GM18499 (cell line): ENCODE data around the gene MEIS1.

ENCODE experiments used
- ATAC-seq: cut with Tn5 transposase; IDR thresholded peaks from one replicate; pipeline ENCODE4 v1.9.1; 2021; ENCODE audit warnings: moderate number of reproducible peaks; ENCODE audit not compliant: insufficient read depth, unreplicated experiment

The MEIS1 gene

DNA sequence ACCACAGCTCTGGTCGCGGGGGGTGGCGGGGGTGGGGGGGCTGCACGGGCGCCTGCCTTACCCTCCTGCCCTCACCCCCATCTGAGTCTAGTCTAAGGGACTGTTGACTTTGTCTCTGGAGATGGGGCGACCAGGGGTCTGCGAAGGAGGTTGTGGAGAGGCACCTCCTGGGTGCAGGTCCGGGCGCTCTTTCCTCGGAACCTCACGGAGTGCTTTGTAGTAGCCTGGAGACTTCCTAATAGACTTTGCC lies 141.3 kb downstream of the MEIS1 start:
- no peak for ATAC-seq

GRCh38 chr2:66576561-66577320 lies 141.8 kb downstream of the MEIS1 start:
- ATAC-seq, result no peak

GRCh38 chr2:66577321-66578053 lies 142.6 kb downstream of the MEIS1 start:
- no peak for ATAC-seq

DNA sequence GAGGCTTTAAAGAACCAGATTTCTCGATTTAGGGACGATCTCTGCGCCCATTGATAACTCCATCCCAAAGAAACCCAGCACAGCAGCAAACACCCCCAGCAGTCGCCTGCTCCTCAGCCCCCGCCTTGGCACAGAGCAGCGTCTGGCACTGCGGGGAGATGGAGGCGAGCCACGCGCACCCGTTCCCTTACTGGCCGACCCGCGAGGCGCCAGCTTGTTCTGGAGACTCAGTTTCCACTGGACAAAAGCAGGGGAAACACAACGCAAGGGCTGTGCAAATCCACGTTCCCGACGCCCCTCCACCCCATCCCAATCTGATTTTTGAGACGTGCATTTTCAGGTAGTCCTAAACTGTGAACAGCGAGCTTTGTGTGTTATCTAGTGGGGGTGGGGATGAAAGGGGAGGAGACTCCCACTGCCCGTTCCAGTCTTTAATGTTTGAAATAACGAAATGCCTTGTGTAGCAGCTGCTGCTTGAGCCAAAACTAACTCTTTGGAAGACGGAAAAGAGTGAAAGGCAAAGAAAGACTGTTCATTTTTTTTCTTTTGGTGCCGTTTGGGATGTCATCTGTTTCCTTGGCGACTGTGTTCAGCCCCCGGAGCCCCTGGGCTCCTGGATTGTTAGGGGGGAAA lies 143.2 kb downstream of the MEIS1 start:
- ATAC-seq, result no peak

DNA sequence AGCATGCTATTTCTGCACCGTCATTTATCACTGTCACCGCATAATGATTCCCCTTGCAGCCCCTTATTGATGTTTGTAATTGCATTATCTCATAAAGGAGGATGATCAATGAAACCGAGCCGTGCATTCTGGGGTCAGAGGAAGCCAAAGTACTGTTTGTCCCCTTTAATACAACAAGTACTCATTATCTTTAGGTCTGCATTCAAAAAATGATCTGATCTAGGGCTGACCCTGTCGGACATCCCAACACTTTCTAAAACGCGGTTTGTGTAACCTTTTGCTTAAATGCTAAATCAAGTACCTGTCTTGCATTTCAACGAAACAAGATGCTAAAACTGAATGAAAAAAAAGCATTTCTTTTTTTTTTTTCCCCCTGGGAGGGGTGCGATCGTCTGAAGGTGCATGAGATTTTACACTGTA lies 143.8 kb downstream of the MEIS1 start:
- ATAC-seq, result no peak

DNA sequence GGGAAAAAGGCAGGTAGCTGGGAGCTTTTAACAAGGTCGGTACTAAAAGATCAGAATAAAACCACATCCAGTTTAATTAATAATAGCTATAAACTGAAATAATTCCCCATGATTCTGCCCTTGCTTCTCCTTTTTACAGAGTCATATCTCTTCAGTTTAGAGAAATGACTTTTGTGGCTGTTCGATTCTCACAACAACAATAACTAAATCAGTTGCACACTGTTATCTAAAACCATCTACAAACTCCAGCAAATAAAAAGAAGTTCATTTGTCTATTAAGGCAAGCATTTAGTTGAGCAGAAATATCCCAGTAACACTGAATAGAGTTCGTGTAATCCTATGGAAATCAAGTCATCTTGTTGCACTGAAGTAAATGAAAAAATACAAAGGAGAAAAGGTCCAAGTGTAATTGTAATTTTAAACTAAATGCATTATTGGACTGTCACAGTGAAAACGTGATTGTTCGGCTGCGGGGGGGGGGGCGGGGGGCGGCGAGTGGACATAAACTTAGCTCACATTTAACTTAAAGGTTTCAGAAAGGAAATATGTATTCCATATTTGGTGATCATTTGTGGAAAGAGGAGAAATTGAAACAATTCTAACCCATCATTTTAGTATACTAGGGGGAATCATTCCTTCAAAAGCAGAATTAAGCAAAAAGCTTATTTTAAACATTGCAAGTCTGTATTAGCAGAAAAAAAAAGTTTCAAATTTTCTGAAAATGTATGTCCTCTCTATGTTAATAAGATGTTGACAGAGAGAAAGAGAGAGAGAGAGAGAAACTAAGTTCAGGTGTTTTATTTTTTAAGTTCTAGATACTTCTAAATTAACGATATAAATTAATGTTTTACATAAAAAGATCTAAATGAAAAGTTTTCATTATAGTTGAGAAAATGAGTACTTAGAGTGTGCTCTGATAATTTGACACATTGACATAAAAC lies 144.5 kb downstream of the MEIS1 start:
- no peak for ATAC-seq

DNA sequence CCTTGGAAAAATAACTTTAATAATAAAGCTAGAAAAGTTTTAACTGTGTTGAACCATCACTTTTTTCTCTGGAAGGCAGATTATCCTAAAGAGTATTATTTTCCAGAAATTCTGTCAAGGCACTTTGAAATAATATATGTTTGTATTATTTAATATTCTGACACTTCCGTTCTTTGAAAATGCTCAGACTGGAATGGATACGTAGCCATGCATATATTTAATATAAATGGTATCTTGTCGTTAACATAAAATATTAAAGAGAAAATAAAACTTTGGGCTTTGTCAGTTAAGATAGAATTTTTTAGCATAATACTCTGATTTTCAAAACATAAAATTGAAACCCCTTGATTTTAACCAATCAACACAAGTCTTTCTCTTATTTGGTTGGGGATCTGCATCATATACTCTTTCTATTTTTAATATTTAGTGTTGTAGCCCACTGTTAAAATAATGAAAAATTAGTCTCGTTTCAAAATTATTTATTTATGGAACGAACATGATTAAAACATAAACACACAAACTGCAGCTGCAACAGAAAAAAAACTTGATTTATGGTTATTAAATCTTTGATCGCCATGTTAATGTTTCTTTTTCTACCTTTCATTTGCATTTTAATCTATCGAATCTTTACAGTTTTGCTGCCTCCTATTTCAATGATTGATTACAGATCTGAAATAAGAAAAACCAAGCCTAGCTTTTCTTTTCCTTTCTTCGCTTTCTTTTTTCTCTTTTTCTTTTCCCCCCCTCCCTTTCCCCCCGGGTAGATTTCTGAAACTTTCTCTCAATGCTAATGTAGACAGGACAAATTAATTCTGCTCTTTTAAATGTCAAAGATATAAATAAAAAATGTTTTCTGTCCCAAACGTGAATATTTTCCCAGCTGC lies 145.5 kb downstream of the MEIS1 start:
- no peak for ATAC-seq

DNA sequence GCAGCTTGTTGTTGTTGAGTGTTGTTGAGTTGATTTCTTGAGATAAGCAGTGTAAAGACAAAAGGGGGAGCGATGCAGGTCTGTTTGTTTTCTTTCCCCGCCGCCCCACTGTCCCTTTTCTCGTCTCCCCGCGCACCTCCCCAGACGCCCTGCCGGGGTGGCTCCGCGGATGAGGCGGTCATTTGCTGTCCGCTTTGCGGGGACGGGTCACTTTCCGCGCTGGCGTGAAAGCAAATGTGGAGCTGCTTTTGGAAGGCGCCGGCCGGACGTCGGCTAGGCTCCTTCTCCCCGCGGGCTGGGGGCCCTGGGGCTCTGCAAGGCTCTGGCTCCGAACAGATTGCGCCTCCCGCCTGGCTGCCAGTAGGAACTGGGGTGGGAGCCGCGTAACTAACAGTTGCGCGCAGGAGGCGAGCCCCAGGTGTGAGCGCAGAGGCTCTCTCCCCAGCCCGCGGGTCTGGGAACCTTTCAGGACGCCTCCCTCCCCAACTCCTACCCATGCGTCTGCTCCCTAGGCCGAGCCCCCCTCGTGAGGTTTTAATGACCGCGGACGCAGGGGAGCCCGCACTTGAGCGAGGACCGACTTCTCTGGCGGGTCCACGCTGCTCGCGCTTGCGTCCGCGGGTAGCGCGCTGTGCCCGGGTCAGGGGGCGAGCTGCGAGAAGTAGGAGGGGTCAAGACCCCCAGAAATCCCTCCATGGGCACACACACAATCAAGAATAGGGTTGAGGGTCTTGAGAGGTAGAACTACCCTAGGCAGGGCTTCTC lies 146.6 kb downstream of the MEIS1 start:
- no peak for ATAC-seq

DNA sequence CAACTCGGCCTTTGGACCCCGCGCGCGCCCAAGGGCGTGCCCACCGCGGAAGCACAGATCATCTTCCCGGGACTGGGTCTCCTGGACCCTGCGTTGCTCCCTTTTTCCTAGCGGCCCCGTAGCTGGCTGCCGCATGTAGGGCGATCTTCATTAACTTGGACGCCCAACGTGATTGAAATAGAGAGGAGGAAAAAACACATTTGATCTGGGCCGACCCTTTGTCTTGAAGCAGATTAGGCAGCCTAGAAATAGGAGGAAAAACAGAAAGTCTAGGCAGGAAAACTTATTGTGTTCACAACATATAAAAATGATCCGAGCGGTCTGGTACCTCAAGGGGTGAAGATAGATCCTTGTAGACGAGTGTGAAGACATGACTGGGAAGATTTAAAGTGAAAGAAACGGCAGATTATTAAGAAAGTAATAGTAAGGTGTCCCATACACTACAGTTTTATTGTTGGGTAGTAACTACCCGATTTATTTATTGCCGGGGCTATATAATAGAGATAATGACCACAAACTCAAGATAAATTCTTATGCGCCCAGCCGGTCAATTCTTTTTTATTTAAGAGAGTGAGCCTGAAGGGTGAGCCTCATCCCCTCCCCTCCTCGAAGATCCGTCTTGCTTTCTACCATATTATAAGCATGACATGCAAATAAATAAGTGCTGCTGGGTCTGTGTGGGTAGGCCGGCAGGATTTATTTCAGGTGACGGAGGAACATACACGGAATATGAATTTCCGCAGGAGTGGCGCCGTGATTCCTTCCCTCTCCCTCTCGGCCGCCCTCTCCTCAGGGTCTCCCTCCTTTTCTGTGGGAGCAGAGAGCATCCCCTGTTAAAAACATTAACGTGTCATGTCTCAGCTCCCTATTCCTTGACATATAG lies 147.4 kb downstream of the MEIS1 start:
- no peak for ATAC-seq

DNA sequence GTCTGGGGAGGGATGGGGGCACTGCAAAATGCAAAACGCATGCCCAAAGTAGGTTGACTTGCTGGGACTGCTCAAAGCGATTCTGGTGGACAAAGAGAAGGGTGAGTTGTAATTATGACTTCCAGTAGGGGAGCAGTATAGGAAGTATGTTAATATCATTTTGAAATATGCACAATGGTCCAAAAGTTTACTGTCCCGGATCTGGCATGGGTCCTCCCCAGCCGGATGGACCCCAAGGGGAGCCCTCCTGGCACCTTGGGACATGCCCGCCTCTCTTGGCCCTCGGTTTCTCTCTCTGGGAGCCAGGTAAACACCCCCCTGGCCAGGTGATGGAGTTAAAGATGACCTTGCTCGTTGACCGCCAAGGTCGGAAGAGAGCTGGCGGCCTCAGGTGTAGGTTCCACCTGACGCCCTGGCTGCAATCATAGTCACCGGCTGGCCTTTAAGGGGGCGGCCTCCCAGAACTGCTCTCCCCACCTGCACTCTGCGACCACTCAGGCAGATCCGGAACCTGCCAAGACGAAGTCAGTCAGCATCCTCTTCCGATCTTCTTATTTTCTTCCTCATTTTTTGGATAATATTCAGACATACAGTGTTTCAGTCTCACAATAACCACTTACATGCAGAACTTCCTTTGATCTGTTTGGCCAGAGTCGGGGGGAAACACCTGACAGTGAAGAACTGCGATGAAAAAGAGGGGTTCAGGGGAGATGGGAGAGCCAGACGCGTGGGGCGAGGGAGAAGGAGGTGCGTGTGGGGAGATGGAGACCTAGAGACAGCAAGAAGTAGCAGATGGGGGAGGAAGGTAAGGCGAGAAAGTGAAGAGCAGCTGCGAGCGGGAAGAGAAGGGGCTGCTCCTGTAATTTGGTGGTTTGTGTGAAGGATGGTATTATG lies 148.3 kb downstream of the MEIS1 start:
- ATAC-seq, result no peak

GRCh38 chr2:66583881-66584280 lies 149.0 kb downstream of the MEIS1 start:
- no peak for ATAC-seq

DNA sequence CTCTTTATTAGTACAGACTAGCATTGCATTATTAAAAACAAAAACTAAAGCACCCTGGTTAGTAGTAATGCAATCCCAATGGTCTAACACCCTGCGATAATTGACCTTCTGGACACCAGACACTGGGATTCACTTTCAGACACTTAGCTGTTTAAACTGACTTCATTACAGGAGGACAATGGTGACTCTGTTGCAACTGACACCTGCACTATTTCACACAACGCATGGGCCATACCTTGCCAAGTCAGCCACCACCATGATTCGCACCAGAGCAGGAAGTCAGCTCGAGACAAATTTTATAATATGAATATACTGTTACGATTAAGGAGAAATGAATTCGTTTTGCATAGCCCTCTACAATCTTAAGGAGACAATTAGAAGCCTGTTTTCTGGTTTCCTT lies 150.7 kb downstream of the MEIS1 start:
- ATAC-seq, result no peak

DNA sequence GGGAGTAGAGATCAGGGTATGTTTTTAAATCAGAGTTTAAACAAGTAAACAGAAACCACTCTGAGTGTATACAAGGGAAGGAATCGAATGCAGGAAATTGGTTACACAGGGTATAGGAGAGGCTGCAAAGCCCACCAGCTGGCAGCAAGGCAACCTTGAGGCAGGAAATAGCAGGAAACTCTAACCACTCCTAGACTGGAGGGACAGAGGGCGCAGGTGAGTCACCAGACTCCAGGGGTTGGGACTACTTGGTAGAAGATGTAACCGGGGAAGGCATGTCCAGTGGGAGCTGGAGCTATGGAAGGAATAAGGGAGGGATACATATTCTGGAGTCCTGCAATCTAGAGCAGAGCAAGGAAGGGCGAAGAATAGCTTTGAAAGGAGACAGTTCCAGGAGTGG lies 152.3 kb downstream of the MEIS1 start:
- no peak for ATAC-seq

DNA sequence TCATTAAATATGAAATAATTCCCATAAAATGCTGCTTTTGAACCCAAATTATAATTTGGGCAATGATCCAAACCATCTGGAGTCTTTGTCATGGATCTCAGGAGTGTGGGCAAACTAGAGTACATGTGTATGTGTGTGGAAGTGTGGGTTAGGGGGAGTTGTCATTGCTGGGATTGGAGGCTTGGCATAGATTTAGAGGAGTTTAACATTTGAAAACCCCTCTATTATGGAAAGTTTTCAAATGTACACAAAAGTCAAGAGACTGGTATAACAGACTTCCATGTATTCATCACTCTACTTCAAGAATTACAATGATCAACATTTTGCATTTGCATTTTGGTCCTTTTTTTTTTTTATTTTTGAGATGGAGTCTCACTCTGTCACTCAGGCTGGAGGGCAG lies 159.1 kb downstream of the MEIS1 start:
- ATAC-seq, result no peak

DNA sequence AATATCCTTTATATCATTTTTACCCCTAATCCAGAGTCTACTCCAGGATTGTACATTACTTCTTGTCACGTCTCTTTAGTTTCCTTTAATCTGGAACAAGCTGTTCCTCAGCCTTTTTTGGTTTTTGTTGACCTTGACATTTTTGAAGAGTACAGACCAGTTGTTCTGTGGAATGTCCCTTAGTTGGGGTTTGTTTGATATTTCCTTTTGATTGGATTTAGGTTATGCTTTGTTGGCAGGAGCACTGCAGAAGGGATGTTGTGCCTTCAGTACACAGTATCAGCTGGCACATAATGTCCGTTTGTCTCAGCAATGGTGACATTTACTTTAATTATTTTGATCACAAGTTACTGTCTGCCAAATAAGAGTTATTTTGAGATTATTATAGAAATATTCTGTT lies 160.6 kb downstream of the MEIS1 start:
- no peak for ATAC-seq

GRCh38 chr2:66596256-66596655 lies 161.3 kb downstream of the MEIS1 start:
- no peak for ATAC-seq

GRCh38 chr2:66601624-66602023 lies 166.7 kb downstream of the MEIS1 start:
- ATAC-seq, result no peak
